GM18526 (cell line): ENCODE measurements around the gene SPON2.

Source experiments
- POLR2A ChIP-seq: IDR thresholded peaks from 3 replicates; pipeline ENCODE4 v1.6.1; 2011; ENCODE audit not compliant: insufficient read length; ENCODE audit errors: extremely low read depth

The SPON2 gene

GRCh38 chr4:1203026-1203616 lies 30.7 kb upstream of the SPON2 start:
- no peak for TF ChIP-seq POLR2A

- TF ChIP-seq POLR2A, result no peak
These were observed 30.2 kb upstream of the SPON2 start for GRCh38 chr4:1202526-1203011.

GRCh38 chr4:1201851-1202525 lies 29.6 kb upstream of the SPON2 start:
- no peak for TF ChIP-seq POLR2A

DNA sequence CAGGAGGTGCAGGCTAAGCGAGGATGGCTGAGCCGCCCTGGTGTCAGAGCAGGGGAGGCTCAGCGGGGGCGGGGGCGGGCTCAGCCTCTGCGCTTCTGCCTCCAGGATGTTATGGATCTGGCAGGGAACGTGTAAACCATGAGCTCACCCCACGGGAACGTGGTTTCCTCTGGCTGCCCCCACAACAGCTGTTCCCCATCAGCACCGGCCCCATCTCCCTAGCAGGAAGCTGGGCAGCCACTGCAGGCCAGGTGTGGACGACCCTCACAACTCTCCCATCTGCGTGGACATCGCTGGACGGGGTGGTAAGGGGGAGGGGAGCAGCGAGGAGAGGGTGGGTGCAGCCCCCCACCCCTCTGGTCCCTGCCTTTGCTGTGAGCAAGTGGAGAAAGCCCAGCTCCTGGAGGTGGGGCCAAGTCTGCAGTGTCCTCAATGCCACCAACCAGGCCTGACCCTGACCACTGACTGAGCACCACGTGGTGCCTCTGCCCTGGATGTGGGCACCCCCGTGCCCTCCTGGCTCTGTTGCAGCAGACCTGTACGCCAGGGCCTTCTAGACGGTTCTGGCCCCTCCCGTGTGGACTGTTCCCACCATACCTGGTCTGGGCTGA lies 28.1 kb upstream of the SPON2 start:
- TF ChIP-seq POLR2A, result no peak

DNA sequence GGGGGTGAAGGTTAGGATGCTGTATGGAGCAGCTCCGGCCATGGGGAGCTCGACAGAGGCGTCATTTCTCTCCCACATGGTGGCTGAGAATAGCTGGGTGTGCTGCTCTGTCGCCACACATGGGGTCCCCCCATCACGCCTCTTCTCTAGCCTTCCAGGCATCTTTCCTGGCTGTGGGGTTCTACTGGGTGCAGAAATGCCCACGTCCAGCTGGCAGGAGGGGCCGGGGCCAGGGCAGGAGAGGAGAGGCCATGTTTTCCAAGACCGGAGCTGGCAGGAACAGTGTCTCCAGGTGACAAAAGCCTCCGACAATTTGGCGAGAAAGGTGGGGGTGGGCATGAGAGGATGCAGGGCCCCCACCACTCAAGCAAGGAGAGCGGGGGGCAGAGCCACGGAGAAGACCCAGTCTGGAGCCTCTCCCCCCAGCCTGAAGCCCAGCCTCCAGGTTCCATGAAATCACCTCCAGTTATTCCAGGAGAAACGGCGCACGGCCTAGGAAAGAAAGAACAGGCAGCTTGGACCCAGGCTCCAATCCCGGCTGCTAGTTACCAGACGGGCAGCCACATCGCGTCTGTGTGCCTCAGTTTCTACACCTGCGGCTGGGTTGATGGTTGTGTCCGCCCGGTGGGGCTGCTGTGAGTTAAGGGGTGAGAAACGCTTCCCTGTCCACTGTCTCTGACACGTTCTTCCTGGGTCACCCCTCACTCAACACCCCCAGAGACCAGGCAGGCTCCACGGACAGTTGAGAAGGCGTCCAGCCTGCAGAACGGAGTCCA lies 27.4 kb upstream of the SPON2 start:
- no peak for TF ChIP-seq POLR2A

- no peak for TF ChIP-seq POLR2A
These were observed 25.9 kb upstream of the SPON2 start for GRCh38 chr4:1198098-1198844.

- no peak for TF ChIP-seq POLR2A
These were observed 24.2 kb upstream of the SPON2 start for GRCh38 chr4:1196421-1197183.

- TF ChIP-seq POLR2A, result no peak
These were observed 23.6 kb upstream of the SPON2 start for GRCh38 chr4:1195891-1196401.

DNA sequence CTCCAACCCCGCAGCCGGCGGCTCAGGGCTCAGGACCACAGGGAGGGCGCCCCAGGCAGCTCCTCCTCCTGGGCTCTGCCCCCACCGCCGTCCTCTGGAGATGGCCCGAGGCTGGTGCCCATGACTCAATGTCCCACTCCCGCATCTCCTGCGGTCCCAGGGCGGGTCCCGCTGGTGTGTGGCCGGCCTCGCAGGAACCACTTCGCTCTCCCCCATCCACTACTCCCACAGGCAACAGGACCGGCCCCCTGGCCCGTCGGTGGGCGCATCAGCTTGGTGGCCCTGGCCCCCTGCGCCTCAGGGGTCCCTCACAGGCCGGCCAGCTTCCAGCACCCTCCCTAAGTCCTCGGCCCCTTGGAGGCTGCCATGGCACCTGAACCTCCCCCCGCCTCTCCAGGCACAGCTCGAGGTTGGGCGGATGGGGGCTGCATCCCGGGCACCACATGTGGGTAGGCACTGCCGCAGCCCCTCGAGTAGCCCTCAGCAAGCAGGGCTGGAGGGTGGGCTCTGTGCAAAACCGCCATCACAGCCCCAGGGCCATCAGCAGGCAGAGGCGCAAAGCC lies 22.8 kb upstream of the SPON2 start:
- no peak for TF ChIP-seq POLR2A

DNA sequence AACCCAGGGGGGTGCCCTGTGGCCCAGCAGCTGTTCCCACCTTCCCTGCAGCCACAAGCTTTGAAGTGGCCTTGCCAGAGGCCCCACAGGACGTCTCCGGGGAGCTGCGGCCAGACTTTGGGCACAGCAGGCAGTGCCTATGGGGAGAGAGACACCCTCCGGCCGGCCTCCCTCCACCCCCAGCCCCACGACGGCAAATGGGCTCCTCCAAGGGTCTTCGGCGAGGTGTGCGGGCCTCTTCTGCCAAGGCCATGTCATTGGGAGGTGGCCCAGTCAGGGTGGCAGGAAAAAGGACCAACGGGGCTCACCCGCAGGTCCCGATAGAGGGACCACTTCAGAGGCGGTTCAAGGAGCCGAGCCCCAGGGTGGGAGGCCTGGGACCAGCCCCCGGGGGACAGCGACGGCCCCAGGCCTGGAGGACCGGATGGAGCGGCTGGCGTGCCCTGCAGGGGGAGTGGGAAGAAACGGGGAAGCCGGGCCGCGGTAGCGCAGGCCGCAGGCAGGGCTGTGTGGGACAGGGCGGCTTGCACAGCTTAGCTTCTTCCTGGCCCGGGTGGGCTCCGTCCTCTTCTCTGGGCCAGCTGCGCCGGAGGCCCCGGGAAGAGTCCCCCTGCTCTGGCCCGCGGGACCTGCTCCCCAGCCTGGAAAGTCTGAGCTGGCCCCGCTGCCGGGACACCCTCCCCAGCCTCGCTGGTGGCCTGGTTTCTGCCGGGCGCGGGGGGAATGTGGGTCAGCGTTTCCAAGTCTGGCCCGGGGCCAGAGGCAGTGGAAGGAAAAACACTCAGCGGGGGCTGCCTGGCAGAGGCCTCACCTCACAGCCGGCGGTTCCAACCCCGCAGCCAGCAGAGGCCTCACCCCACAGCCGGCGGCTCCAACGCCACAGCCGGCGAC lies 21.9 kb upstream of the SPON2 start:
- TF ChIP-seq POLR2A, result no peak

GRCh38 chr4:1193206-1194009 lies 21.0 kb upstream of the SPON2 start:
- no peak for TF ChIP-seq POLR2A
